ENCODE data around the gene KHDC4.

Gene KHDC4

DNA sequence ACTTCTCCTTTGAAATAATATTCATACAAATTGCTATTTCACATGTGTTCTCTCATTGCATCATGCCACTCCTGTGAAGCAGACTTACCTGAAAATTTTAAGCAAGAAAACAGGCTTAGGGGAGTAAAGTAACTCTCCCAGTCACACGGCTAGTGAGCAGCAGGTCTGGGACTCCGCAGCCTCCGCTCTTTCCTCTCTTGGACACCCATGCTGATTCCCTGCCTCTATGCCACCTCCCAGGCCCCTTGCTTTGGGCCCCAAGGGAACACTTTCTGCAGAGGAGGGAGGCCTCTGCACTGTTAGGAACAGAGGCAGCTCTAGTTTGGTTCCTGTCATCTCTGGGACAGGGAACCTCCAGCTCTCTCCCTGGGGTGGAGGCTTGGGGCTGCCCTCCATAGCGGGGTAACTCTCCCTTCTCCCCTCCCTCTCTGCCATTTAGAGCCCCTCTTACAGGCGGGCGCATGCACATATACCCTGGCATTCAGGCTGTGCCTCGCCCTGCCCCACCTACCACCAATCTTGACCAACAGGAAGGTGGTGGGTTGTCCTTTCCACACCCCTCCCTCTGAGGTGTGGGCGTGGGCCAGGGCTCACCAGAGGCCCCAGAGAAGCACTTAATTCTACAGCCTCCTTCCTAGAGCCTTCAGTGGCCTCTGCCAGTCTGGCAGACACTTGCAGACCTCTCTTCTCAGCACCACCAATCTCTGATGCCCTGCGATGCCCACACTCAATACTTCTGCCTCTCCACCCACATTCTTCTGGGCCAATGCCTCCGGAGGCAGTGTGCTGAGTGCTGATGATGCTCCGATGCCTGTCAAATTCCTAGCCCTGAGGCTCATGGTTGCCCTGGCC, 7.0 kb upstream of the KHDC4 start, which contains the start of gene RXFP4:
TSS of gene RXFP4 (plus strand) at position 646 of the 852 bp plus-strand sequence. CDS start at position 718, 72 bp downstream.
- no peak within 1 kb of the TSS for H3K4me3 ChIP-seq (ENCODE audit: low read depth, low read length)
- TF ChIP-seq, protein P1, sequence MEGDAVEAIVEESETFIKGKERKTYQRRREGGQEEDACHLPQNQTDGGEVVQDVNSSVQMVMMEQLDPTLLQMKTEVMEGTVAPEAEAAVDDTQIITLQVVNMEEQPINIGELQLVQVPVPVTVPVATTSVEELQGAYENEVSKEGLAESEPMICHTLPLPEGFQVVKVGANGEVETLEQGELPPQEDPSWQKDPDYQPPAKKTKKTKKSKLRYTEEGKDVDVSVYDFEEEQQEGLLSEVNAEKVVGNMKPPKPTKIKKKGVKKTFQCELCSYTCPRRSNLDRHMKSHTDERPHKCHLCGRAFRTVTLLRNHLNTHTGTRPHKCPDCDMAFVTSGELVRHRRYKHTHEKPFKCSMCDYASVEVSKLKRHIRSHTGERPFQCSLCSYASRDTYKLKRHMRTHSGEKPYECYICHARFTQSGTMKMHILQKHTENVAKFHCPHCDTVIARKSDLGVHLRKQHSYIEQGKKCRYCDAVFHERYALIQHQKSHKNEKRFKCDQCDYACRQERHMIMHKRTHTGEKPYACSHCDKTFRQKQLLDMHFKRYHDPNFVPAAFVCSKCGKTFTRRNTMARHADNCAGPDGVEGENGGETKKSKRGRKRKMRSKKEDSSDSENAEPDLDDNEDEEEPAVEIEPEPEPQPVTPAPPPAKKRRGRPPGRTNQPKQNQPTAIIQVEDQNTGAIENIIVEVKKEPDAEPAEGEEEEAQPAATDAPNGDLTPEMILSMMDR (IDR thresholded peaks at IDR 0.05; ENCODE audit: low read depth, low read length, missing control alignments), result no peak
- no peak for DNase-seq (ENCODE audit: low read depth)

DNA sequence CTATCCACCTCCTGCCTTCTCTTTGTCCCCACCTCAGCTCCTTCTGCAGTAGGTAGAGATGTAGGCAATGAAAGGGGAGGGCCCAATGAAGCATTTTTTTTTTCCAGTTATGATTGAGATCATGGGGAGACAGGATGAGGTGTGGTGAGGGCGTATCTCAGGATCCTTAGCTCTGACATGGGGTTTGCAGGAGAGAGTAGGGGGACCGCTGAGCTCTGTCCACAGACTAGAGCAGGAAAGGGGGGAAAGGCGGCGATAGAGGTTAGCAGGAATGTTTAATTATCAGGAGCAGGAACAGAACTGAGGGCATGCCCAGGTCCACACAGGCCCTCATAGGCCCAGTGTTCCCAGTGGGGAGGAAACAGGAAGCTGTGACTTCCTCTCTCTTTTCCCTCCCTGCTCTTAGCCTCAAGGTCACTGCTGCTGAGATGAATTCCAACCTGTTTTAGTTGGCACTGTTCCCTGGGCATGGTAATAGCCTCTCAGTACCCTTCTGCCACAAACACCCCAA, 6.3 kb upstream of the KHDC4 start:
- TF ChIP-seq, protein P1 (IDR thresholded peaks at IDR 0.05; ENCODE audit: low read depth, low read length, missing control alignments), result no peak
- DNase-seq (ENCODE audit: low read depth), result no peak
- no peak overlapping the region for H3K4me3 ChIP-seq (ENCODE audit: low read depth, low read length)

- no peak overlapping the region for H3K4me3 ChIP-seq (ENCODE audit: low read depth, low read length)
- TF ChIP-seq, protein P1 (IDR thresholded peaks at IDR 0.05; ENCODE audit: low read depth, low read length, missing control alignments), result peak; percentile 70
- DNase-seq (ENCODE audit: low read depth), result no peak
These were observed 4.0 kb upstream of the KHDC4 start for GRCh38 chr1:155938220-155938627.

- TF ChIP-seq, protein P1 (IDR thresholded peaks at IDR 0.05; ENCODE audit: low read depth, low read length, missing control alignments), result no peak
- H3K4me3 ChIP-seq (ENCODE audit: low read depth, low read length), result peak overlapping the region; percentile 89
- no peak for DNase-seq (ENCODE audit: low read depth)
These were observed 850 bp upstream of the KHDC4 start for GRCh38 chr1:155934936-155935590.

DNA sequence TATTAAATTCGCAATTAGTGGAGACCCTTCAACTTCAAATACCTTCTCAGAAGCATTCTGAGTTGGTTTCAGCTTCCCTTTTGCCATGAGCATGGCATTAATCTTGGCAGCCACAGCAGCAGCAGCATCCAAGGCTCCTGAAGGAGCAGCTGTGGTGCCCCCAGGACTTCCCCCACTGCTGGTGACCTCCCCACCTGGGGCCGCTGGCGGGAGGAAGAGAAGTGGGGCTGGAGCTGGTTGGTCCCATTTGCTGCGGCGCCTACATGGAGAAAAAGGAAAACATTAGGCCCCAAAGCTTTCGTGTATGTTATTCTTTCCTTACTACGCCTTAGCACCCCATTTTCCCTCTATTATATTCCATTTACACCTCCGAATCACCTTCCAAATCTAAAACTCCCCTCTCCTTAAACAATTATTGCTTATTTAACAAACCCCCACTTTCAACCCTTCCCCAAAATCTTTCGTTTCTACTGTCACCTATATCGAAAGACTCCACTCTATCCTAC, 569 bp downstream of the KHDC4 start:
- peak overlapping the region; percentile 89 for H3K4me3 ChIP-seq (ENCODE audit: low read depth, low read length)
- TF ChIP-seq, protein P1 (IDR thresholded peaks at IDR 0.05; ENCODE audit: low read depth, low read length, missing control alignments), result no peak
- no peak for DNase-seq (ENCODE audit: low read depth)

DNA sequence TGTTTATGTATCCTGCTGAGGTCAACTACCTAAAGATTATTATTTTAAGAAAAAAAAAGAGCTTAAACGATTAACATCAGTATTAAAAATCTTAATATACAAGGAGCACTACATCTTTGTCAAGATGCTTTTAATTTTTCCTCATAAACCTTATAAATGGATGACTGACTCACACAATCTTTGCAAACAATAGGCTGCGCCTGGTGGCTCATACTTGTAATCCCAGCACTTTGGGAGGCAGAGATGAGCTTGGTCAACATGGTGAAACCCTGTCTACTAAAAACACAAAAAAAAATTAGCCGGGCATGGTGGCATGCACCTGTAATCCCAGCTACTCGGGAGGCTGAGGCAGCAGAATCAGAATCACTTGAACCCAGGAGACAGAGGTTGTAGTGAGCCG, 1.7 kb downstream of the KHDC4 start:
- TF ChIP-seq, protein P1 (IDR thresholded peaks at IDR 0.05; ENCODE audit: low read depth, low read length, missing control alignments), result no peak
- no peak overlapping the region; the same call in 1 of the 2 replicates for H3K4me3 ChIP-seq (ENCODE audit: low read depth, low read length)
- no peak for DNase-seq (ENCODE audit: low read depth)

Data from GM12864 (cell line).